Motor neuron (in vitro differentiated cells): Measurements from ENCODE around the gene GEMIN5. TPM values are rescaled to one million over a fixed set of nuclear protein-coding genes. Genes with fewer than 3 reads are reported as not detected.
"Not testable (repeated sequence)": the region's sequence is repeated elsewhere in the genome, so short reads cannot be mapped to it uniquely, and the experiment has no call there.

Source experiments
- ATAC-seq, 8 experiments: fragments of 200-7000 bp; cut with Tn5 transposase; replicated peaks in 6 of 8; 2 replicates each; pipeline ENCODE4 v1.8.0; 2021; ENCODE audit warnings: mild to moderate bottlenecking in 8 of 8, moderate library complexity in 8 of 8
- H3K27ac ChIP-seq, 2 donors: fragments of 250-450 bp; sonication (Bioruptor Pico); 2 replicates each; pipeline ENCODE4 v1.9.0; 2021; ENCODE audit warnings: antibody characterized with exemption in 2 of 2, mild to moderate bottlenecking in 2 of 2, moderate library complexity in 1 of 2
- H3K4me1 ChIP-seq, 2 donors: fragments of 250-450 bp; sonication (Bioruptor Pico); replicated peaks in 1 of 2; 2 replicates each; pipeline ENCODE4 v1.6.1; 2021; ENCODE audit warnings: antibody characterized with exemption in 2 of 2, mild to moderate bottlenecking in 2 of 2, moderate library complexity in 1 of 2
- H3K4me3 ChIP-seq, 5 donors: fragments of 250-450 bp; sonication (Bioruptor Pico); 2 replicates each; pipeline ENCODE4 v1.9.0; 2021; ENCODE audit warnings: antibody characterized with exemption in 5 of 5, mild to moderate bottlenecking in 5 of 5, moderate library complexity in 4 of 5
- WGBS, 10 experiments: fragments of 450-650 bp; shearing (Covaris generic); methylation state at CpG; one replicate each; pipeline ENCODE4 v1.0.0; 2022; 5-methylcytosine and 5-hydroxymethylcytosine counted together
- in situ Hi-C, 9 experiments: fragments of 400-800 bp; cut with MboI; loops; one replicate each; pipeline ENCODE4 v1.15.0; 2021; ENCODE audit warnings: low sequenced_read_pairs in 9 of 9, low pct_unique_long_range_greater_than_20kb in 2 of 9; ENCODE audit not compliant: unreplicated experiment in 9 of 9
- total RNA-seq, 8 experiments: library from RNA; unstranded; fragments of 300-600 nt; gene quantifications; 2 replicates each; pipeline versions ENCODE4 v1.2.3 to v1.2.4, GENCODE V29; 2022

The GEMIN5 gene, protein sequence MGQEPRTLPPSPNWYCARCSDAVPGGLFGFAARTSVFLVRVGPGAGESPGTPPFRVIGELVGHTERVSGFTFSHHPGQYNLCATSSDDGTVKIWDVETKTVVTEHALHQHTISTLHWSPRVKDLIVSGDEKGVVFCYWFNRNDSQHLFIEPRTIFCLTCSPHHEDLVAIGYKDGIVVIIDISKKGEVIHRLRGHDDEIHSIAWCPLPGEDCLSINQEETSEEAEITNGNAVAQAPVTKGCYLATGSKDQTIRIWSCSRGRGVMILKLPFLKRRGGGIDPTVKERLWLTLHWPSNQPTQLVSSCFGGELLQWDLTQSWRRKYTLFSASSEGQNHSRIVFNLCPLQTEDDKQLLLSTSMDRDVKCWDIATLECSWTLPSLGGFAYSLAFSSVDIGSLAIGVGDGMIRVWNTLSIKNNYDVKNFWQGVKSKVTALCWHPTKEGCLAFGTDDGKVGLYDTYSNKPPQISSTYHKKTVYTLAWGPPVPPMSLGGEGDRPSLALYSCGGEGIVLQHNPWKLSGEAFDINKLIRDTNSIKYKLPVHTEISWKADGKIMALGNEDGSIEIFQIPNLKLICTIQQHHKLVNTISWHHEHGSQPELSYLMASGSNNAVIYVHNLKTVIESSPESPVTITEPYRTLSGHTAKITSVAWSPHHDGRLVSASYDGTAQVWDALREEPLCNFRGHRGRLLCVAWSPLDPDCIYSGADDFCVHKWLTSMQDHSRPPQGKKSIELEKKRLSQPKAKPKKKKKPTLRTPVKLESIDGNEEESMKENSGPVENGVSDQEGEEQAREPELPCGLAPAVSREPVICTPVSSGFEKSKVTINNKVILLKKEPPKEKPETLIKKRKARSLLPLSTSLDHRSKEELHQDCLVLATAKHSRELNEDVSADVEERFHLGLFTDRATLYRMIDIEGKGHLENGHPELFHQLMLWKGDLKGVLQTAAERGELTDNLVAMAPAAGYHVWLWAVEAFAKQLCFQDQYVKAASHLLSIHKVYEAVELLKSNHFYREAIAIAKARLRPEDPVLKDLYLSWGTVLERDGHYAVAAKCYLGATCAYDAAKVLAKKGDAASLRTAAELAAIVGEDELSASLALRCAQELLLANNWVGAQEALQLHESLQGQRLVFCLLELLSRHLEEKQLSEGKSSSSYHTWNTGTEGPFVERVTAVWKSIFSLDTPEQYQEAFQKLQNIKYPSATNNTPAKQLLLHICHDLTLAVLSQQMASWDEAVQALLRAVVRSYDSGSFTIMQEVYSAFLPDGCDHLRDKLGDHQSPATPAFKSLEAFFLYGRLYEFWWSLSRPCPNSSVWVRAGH (N-terminal part only)
- 10 to 100 TPM; 11.2 to 40.8 (median 16.5) TPM for total RNA-seq

DNA sequence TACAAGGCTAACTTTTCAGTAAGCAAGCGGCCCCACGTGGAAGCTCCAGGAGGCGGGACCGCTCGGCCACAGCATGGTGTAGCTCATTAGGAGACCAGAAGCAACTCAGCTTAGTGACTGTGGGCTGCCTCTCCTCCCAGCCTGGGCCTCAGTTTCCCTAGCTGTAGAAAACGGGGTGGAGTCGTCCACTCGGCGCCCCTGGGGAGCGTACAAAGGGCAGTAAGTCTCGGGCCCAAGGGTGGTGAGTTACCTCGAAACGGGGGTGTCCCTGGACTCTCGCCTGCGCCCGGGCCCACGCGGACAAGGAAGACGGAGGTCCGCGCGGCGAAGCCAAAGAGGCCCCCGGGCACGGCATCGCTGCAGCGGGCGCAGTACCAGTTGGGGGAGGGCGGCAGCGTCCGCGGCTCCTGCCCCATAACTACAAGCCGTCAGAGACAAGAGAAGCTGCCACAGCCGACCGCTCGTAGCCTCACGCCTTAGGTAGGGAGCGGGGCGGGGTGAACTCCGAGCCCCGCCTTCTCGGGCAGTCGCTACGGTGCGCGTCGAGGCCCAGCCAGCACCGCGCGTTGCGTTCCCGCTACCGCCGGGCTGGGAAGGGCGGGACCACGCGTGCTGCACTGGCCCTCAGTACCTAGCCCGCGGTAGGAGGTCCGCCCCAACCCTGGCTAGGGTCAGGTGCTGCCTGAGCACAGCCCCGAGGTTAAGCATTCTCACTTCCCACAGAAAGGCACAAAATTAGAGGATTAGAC, at the start of gene GEMIN5:
TSS of gene GEMIN5 (minus strand) at position 494 of the 749 bp plus-strand sequence. CDS start at position 416, 78 bp downstream.
- Histone ChIP-seq H3K27ac (peak within 1 kb of the TSS; percentile 23 to 25), H3K4me1 (peaks cover 19 to 21% of the 10 kb centered on the region in 2 donors)
- 0 to 8% (median 0%) methylated on average over 1 to 5 of the region's 61 CpGs; no CpG with 5 or more reads in 3 of the 10 experiments for WGBS, 10 experiments

DNA sequence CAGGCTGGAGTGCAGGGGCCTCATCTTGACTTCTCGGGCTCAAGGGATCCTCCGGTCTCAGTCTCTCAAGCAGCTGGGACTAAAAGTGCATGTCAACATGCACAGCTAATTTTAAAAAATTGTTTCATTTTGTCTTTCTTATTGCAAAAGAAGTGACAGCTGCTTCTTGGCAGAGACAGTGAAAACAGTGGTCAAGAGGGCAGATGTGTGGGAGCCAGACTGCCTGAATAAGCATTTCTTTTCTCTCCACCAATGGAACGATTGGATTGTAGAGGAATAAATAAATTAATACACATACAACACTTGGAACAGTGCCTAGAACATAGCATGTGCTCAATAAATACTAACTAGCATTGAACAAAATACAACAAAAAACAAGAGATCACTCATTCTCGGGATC, 48.1 kb upstream of the GEMIN5 start:
- in situ Hi-C loops = no loop called here

More for the DNA sequence above, at the start of gene GEMIN5:
- ATAC-seq = peak; percentile 83 to 93 (median 92)
- in situ Hi-C loops = no loop called here
- H3K4me3 ChIP-seq = peak within 1 kb of the TSS; percentile 61 to 87 (median 77)

GRCh38 chr5:154984946-154985516, 47.0 kb upstream of the GEMIN5 start:
- no peak overlapping the region for H3K27ac ChIP-seq
- in situ Hi-C loops = no loop called here
- H3K4me3 ChIP-seq = no peak overlapping the region
- WGBS, 10 experiments = 40 to 59% (median 53%) methylated on average over 3 to 8 of the region's 8 CpGs
- H3K4me1 ChIP-seq = peaks cover 0 to 17% of the 10 kb centered on the region in 2 donors
- peak in 5 of 8 experiments; percentile 58 to 76 (median 73) for ATAC-seq

More for the DNA sequence above, 48.1 kb upstream of the GEMIN5 start:
- H3K4me3 ChIP-seq = no peak overlapping the region
- peaks cover 0 to 8% of the 10 kb centered on the region in 2 donors for H3K4me1 ChIP-seq
- no peak overlapping the region for H3K27ac ChIP-seq
- 50 to 100% (median 75%) methylated on average over 1 to 4 of the region's 4 CpGs; no CpG with 5 or more reads in 2 of the 10 experiments for WGBS, 10 experiments
- ATAC-seq = no peak

DNA sequence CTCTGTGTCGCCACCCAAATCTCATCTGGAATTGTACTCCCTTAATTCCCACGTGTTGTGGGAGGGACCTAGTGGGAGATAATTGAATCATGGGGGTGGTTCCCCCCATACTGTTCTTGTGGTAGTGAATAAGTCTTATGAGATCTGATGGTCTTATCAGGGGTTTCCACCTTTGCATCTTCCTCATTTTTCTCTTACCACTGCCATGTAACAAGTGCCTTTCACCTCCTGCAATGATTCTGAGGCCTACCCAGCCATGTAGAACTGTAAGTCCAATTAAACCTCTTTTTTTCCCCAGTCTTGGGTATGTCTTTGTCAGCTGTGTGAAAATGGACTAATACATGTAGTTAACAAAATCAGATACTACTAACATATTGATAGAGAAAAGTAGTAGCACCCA, 40.3 kb upstream of the GEMIN5 start:
- in situ Hi-C loops, H3K27ac ChIP-seq, ATAC-seq, H3K4me3 ChIP-seq: not testable (repeated sequence)
- peaks cover 5 to 14% of the 10 kb centered on the region in 2 donors for H3K4me1 ChIP-seq
- WGBS, 10 experiments = 81 to 100% (median 97%) methylated on average over 1 to 2 of the region's 2 CpGs; no CpG with 5 or more reads in 4 of the 10 experiments

DNA sequence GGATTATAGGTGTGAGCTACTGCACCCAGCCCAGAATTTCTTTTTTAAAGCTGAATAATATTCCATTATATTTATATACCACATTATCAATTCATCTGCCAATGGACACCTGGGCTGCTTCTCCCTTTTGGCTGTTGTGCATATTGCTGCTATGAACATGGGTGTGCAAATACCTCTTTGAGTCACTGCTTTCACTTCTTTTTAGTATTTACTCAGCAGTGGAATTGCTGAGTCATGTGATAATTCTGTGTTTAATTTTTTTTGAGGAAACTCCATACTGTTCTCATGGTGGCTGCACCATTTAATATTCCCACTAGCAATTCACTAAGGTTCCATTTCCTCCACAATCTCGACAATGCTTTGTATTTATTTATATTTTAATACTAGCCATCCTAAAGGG, 39.4 kb upstream of the GEMIN5 start:
- no peak overlapping the region for H3K27ac ChIP-seq
- WGBS, 10 experiments = 20 to 100% (median 87%) methylated on average over 1 of the region's 1 CpG; no CpG with 5 or more reads in 4 of the 10 experiments
- peak in 2 of 8 experiments; percentile 50 to 64 for ATAC-seq
- H3K4me3 ChIP-seq = no peak overlapping the region
- in situ Hi-C loops = no loop called here
- peaks cover 6 to 14% of the 10 kb centered on the region in 2 donors for H3K4me1 ChIP-seq

DNA sequence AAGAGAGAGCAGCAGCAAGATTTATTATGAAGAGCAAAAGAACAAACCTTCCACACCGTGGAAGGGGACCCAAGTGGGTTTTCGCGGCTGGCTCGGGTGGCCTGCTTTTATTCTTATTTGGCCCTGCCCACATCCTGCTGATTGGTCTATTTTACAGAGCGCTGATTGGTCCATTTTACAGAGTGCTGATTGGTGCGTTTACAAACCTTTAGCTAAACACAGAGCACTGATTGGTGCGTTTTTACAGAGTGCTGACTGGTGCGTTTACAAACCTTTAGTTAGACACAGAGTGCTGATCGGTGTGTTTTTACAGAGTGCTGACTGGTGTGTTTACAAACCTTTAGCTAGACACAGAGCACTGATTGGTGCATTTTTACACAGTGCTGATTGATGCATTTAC, 38.1 kb upstream of the GEMIN5 start:
- H3K4me1 ChIP-seq = peaks cover 6 to 14% of the 10 kb centered on the region in 2 donors
- in situ Hi-C loops, ATAC-seq, H3K4me3 ChIP-seq, H3K27ac ChIP-seq: not testable (repeated sequence)
- 83 to 100% (median 94%) methylated on average over 1 to 9 of the region's 9 CpGs; no CpG with 5 or more reads in 2 of the 10 experiments for WGBS, 10 experiments

GRCh38 chr5:154972476-154973080, 34.6 kb upstream of the GEMIN5 start:
- peak in 7 of 8 experiments; percentile 54 to 76 (median 68) for ATAC-seq
- no peak overlapping the region for H3K4me3 ChIP-seq
- no peak overlapping the region for H3K27ac ChIP-seq
- H3K4me1 ChIP-seq = peaks cover 6% of the 10 kb centered on the region in 2 donors
- in situ Hi-C loops = no loop called here
- 43 to 100% (median 71%) methylated on average over 1 to 2 of the region's 2 CpGs; no CpG with 5 or more reads in 1 of the 10 experiments for WGBS, 10 experiments

GRCh38 chr5:154971501-154971900, 33.5 kb upstream of the GEMIN5 start:
- 83 to 100% (median 100%) methylated on average over 1 to 2 of the region's 2 CpGs; no CpG with 5 or more reads in 1 of the 10 experiments for WGBS, 10 experiments
- no peak overlapping the region for H3K27ac ChIP-seq
- H3K4me3 ChIP-seq = no peak overlapping the region
- in situ Hi-C loops = no loop called here
- peaks cover 6% of the 10 kb centered on the region in 2 donors for H3K4me1 ChIP-seq
- ATAC-seq = no peak

GRCh38 chr5:154970759-154971158, 32.7 kb upstream of the GEMIN5 start:
- peaks cover 6% of the 10 kb centered on the region in 2 donors for H3K4me1 ChIP-seq
- H3K4me3 ChIP-seq = no peak overlapping the region
- no peak overlapping the region for H3K27ac ChIP-seq
- peak in 3 of 8 experiments; percentile 18 to 64 (median 45) for ATAC-seq
- in situ Hi-C loops = no loop called here

DNA sequence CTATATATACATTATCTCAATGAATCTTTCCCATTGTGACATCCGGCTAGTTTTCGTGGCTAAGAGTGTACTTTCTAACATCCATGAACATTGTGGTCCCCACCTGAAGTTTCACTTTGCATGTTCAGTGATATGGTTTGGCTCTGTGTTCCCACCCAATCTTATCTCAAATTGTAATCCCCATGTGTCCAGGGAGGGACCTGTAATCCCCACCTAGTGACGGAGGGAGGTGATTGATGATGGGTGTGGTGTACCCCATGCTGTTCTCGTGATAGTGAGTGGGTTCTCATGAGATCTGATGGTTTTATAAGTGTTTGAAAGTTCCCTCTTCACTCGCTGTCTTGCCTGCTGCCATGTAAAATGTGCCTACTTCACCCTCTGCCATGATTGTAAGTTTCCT, 30.9 kb upstream of the GEMIN5 start:
- Histone ChIP-seq H3K27ac (no peak overlapping the region), H3K4me1 (peaks cover 6% of the 10 kb centered on the region in 2 donors), H3K4me3 (no peak overlapping the region)
- no peak for ATAC-seq
- WGBS, 10 experiments = 92 to 100% (median 100%) methylated on average over 1 to 5 of the region's 5 CpGs; no CpG with 5 or more reads in 3 of the 10 experiments
- in situ Hi-C loops = no loop called here

DNA sequence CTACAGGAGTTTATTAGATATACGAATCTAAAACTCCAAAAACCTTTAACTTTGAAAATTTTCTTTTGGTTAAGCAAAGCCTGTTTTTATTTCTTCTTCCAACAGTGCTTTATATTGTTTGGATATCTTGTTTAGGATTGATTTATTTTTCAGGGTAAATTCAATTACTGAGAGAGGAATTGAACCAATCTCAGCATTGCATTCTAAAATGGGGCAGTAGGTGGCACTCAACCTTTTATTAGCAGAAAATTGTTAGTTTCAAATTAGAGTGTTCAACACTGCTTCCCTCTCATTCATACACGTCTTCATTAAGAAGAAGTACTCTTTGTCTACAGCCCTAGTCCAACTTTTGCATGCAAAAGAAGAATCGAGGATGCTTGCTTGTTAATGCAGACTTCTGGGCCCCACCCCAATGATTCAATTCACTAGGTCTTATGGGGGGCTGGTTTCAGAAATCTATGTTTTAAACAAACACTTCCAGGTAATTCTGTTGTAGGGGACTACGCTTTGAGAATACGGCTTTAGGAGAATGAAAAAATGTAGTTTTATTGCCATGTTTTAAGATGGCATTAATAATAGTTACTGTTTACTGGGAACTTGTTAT, 29.5 kb upstream of the GEMIN5 start:
- H3K4me1 ChIP-seq = no peaks in the 10 kb centered on the region
- H3K4me3 ChIP-seq = no peak overlapping the region
- in situ Hi-C loops = no loop called here
- no peak overlapping the region for H3K27ac ChIP-seq
- WGBS, 10 experiments = 57 to 100% (median 81%) methylated on average over 1 to 5 of the region's 5 CpGs
- peak in 2 of 8 experiments; percentile 18 to 31 for ATAC-seq
